HepG2 (cell line): ENCODE results near the gene EP300. TPM values are rescaled to one million over a fixed set of nuclear protein-coding genes. Genes with fewer than 3 reads are reported as not detected.
A peak's percentile ranks its signal among the peaks of the same experiment; 100 is the strongest.

Experiments
- IRX3 ChIP-seq: sonication (generic); formaldehyde crosslinking; IDR thresholded peaks from 2 replicates; pipeline ENCODE4 v1.8.1; 2023; ENCODE audit warnings: mild to moderate bottlenecking, low read depth, missing genetic modification reagents, borderline replicate concordance
- RBFOX2 ChIP-seq: fragments of 200-400 bp; formaldehyde crosslinking; IDR thresholded peaks from 2 replicates; pipeline ENCODE4 v1.6.1; 2017; ENCODE audit warnings: low read depth, mild to moderate bottlenecking, low read length
- ZBTB20 ChIP-seq: sonication (generic); formaldehyde crosslinking; IDR thresholded peaks from 2 replicates; pipeline ENCODE4 v1.8.1; 2023; ENCODE audit warnings: missing genetic modification reagents, low read depth, mild to moderate bottlenecking, borderline replicate concordance
- ZFX ChIP-seq: sonication (generic); formaldehyde crosslinking; IDR thresholded peaks from 2 replicates; pipeline ENCODE4 v1.4.0; 2020; ENCODE audit warnings: mild to moderate bottlenecking, low read depth, missing genetic modification reagents, moderate library complexity
- ZNF263 ChIP-seq: sonication (generic); formaldehyde crosslinking; IDR thresholded peaks from 2 replicates; pipeline ENCODE4 v1.4.0; 2020; ENCODE audit warnings: missing genetic modification reagents
- polyA plus RNA-seq, 8 experiments: library from polyadenylated mRNA; depleted of rRNA in 3 of 8; stranded (reverse) in 7 of 8; unstranded in 1 of 8; fragments of >200 nt; fragmentation: Illumina TruSeq in 4 of 8; extraction: Trizol in 4 of 8; gene quantifications; 2 replicates each; pipeline versions ENCODE4 v1.2.1 to v1.2.3, GENCODE V29; 2011 to 2016; ENCODE audit warnings: low read depth in 4 of 8, missing spikeins in 1 of 8, mixed read lengths in 1 of 8; ENCODE audit not compliant: insufficient read depth in 1 of 8
- total RNA-seq, 5 experiments: library from RNA; depleted of rRNA; stranded (reverse); fragments of >200 nt; fragmentation: Illumina TruSeq; extraction: Trizol; gene quantifications; 2 replicates each; pipeline ENCODE4 v1.2.3, GENCODE V29; 2016; ENCODE audit warnings: low read depth in 1 of 5
- TF ChIP-seq, protein P1 (sequence below), 2 experiments: fragments of 450-650 bp in 1 of 2; sonication (generic) in 1 of 2; formaldehyde crosslinking in 1 of 2; IDR thresholded peaks; 2 replicates each; pipeline versions ENCODE4 v1.6.1 to v1.8.0; 2016 to 2022; ENCODE audit warnings: antibody characterized with exemption in 1 of 2, mild to moderate bottlenecking in 1 of 2, missing genetic modification reagents in 1 of 2
- TF ChIP-seq, protein P2 (sequence below): sonication (generic); formaldehyde crosslinking; IDR thresholded peaks from 2 replicates; pipeline ENCODE4 v1.4.0; 2020; ENCODE audit warnings: missing genetic modification reagents
- TF ChIP-seq, protein P3 (sequence below): sonication (generic); formaldehyde crosslinking; IDR thresholded peaks from 2 replicates; pipeline ENCODE4 v1.5.0; 2020; ENCODE audit warnings: mild to moderate bottlenecking, missing genetic modification reagents
- TF ChIP-seq, protein P4 (sequence below): sonication (generic); formaldehyde crosslinking; conservative IDR thresholded peaks from 2 replicates; pipeline ENCODE4 v1.4.0; 2020; ENCODE audit warnings: mild to moderate bottlenecking, missing genetic modification reagents, moderate library complexity

EP300 gene
- total and polyA plus RNA-seq, 2 of the 13 experiments (the other 11 are each of a cell fraction or from before 2014, with no cell fraction given): 13.6 to 14.9 TPM

DNA sequence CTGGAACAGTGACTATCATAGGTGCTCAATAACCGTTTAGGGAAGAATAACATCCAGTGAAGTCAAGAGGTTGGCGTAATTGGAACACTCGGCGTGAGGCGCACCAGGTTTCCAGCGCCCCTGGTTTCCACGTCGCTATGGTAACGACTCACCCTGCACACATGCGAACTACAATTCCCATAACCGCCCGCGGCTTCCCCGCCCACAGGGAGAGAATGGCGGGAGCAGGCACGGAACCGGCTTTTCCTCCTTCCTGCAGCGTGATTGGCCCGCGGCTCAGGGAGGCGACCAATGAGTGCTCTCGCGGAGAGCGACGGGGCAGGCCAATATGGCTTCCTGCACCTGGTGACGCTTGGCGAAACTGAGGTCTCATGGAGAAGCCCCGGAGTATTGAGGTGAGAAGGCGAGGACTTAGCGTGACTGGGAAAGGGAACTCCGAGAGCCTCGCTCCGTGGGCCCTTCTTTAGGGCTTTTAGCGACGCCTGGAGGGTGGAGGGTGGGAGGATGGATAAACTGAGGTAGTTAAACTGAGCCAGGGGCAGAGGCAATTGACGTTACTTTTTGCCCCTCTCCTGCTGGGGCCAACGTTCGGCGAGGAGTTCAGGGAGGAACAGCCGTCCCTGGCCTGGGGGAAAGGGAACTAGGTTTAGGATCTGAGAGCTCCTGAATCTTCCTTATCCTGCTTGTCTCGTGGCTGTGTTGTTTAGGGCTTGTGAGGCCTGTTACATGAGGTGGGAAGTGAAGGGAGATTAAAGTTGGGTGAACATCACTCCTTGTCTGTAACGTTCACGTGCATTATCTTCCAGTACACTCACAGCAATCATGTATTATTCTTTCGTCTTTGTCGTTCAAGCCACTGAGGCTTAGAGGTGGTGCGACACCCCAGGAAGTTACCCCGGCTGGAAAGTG lies 112.9 kb downstream of the EP300 start, which contains the start of gene L3MBTL2 (continued):
- TF ChIP-seq, protein P1, sequence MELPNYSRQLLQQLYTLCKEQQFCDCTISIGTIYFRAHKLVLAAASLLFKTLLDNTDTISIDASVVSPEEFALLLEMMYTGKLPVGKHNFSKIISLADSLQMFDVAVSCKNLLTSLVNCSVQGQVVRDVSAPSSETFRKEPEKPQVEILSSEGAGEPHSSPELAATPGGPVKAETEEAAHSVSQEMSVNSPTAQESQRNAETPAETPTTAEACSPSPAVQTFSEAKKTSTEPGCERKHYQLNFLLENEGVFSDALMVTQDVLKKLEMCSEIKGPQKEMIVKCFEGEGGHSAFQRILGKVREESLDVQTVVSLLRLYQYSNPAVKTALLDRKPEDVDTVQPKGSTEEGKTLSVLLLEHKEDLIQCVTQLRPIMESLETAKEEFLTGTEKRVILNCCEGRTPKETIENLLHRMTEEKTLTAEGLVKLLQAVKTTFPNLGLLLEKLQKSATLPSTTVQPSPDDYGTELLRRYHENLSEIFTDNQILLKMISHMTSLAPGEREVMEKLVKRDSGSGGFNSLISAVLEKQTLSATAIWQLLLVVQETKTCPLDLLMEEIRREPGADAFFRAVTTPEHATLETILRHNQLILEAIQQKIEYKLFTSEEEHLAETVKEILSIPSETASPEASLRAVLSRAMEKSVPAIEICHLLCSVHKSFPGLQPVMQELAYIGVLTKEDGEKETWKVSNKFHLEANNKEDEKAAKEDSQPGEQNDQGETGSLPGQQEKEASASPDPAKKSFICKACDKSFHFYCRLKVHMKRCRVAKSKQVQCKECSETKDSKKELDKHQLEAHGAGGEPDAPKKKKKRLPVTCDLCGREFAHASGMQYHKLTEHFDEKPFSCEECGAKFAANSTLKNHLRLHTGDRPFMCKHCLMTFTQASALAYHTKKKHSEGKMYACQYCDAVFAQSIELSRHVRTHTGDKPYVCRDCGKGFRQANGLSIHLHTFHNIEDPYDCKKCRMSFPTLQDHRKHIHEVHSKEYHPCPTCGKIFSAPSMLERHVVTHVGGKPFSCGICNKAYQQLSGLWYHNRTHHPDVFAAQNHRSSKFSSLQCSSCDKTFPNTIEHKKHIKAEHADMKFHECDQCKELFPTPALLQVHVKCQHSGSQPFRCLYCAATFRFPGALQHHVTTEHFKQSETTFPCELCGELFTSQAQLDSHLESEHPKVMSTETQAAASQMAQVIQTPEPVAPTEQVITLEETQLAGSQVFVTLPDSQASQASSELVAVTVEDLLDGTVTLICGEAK (IDR thresholded peaks at IDR 0.05): no peak
- TF ChIP-seq, protein P1 (CRISPR knock-in tag; IDR thresholded peaks at IDR 0.05): peak; percentile 34; the same call in 1 of the 2 replicates
- TF ChIP-seq RBFOX2 (peak; percentile 51; the same call in 1 of the 2 replicates), IRX3 (CRISPR knock-in tag) (no peak), ZBTB20 (CRISPR knock-in tag) (no peak), ZFX (CRISPR knock-in tag) (peak; percentile 71; the same call in 1 of the 2 replicates), ZNF263 (no peak)
- TF ChIP-seq, protein P2, sequence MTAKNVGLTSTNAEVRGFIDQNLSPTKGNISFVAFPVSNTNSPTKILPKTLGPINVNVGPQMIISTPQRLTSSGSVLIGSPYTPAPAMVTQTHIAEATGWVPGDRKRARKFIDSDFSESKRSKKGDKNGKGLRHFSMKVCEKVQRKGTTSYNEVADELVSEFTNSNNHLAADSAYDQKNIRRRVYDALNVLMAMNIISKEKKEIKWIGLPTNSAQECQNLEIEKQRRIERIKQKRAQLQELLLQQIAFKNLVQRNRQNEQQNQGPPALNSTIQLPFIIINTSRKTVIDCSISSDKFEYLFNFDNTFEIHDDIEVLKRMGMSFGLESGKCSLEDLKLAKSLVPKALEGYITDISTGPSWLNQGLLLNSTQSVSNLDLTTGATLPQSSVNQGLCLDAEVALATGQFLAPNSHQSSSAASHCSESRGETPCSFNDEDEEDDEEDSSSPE (CRISPR knock-in tag): peak; percentile 99
- TF ChIP-seq, protein P3, sequence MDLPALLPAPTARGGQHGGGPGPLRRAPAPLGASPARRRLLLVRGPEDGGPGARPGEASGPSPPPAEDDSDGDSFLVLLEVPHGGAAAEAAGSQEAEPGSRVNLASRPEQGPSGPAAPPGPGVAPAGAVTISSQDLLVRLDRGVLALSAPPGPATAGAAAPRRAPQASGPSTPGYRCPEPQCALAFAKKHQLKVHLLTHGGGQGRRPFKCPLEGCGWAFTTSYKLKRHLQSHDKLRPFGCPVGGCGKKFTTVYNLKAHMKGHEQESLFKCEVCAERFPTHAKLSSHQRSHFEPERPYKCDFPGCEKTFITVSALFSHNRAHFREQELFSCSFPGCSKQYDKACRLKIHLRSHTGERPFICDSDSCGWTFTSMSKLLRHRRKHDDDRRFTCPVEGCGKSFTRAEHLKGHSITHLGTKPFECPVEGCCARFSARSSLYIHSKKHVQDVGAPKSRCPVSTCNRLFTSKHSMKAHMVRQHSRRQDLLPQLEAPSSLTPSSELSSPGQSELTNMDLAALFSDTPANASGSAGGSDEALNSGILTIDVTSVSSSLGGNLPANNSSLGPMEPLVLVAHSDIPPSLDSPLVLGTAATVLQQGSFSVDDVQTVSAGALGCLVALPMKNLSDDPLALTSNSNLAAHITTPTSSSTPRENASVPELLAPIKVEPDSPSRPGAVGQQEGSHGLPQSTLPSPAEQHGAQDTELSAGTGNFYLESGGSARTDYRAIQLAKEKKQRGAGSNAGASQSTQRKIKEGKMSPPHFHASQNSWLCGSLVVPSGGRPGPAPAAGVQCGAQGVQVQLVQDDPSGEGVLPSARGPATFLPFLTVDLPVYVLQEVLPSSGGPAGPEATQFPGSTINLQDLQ (CRISPR knock-in tag): 0 out of 2 replicates have a peak, but pooled peaks have one; percentile 32
- TF ChIP-seq, protein P4, sequence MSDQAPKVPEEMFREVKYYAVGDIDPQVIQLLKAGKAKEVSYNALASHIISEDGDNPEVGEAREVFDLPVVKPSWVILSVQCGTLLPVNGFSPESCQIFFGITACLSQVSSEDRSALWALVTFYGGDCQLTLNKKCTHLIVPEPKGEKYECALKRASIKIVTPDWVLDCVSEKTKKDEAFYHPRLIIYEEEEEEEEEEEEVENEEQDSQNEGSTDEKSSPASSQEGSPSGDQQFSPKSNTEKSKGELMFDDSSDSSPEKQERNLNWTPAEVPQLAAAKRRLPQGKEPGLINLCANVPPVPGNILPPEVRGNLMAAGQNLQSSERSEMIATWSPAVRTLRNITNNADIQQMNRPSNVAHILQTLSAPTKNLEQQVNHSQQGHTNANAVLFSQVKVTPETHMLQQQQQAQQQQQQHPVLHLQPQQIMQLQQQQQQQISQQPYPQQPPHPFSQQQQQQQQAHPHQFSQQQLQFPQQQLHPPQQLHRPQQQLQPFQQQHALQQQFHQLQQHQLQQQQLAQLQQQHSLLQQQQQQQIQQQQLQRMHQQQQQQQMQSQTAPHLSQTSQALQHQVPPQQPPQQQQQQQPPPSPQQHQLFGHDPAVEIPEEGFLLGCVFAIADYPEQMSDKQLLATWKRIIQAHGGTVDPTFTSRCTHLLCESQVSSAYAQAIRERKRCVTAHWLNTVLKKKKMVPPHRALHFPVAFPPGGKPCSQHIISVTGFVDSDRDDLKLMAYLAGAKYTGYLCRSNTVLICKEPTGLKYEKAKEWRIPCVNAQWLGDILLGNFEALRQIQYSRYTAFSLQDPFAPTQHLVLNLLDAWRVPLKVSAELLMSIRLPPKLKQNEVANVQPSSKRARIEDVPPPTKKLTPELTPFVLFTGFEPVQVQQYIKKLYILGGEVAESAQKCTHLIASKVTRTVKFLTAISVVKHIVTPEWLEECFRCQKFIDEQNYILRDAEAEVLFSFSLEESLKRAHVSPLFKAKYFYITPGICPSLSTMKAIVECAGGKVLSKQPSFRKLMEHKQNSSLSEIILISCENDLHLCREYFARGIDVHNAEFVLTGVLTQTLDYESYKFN (CRISPR knock-in tag): 0 out of 2 replicates have a peak, but pooled peaks have one; percentile 24
